HK-2 (cell line): ENCODE data around the gene TRPM3.

Experiments used
- DNase-seq: peaks from one replicate; pipeline ENCODE4 v3.0.0-alpha.2; 2018; ENCODE audit not compliant: unreplicated experiment

The TRPM3 gene

GRCh38 chr9:71121275-71122021 lies at the start of gene TRPM3:
TSS of gene TRPM3 (minus strand) at chr9:71121621. CDS start at chr9:71121354, 267 bp downstream.
- no peak for DNase-seq

- no peak for DNase-seq
These were observed 47.0 kb upstream of the TRPM3 start for GRCh38 chr9:71168418-71168817.

- DNase-seq: no peak
These were observed 40.7 kb upstream of the TRPM3 start for GRCh38 chr9:71162126-71162525.

- DNase-seq: no peak
These were observed 36.3 kb upstream of the TRPM3 start for GRCh38 chr9:71157731-71158130.

- DNase-seq: no peak
These were observed 25.9 kb upstream of the TRPM3 start for GRCh38 chr9:71147368-71147767.

- no peak for DNase-seq
These were observed 25.1 kb upstream of the TRPM3 start for GRCh38 chr9:71146511-71146910.

GRCh38 chr9:71145179-71145578 lies 23.8 kb upstream of the TRPM3 start:
- no peak for DNase-seq

- DNase-seq: no peak
These were observed 23.1 kb upstream of the TRPM3 start for GRCh38 chr9:71144495-71144894.

- DNase-seq: no peak
These were observed 15.3 kb upstream of the TRPM3 start for GRCh38 chr9:71136696-71137095.

GRCh38 chr9:71131145-71131544 lies 9.7 kb upstream of the TRPM3 start:
- DNase-seq: no peak

GRCh38 chr9:71130521-71130920 lies 9.1 kb upstream of the TRPM3 start:
- DNase-seq: no peak

GRCh38 chr9:71128796-71129195 lies 7.4 kb upstream of the TRPM3 start:
- DNase-seq: no peak

- no peak for DNase-seq
These were observed 5.9 kb upstream of the TRPM3 start for GRCh38 chr9:71127301-71127700.

GRCh38 chr9:71122421-71122820 lies 1.0 kb upstream of the TRPM3 start:
- DNase-seq: no peak

- no peak for DNase-seq
These were observed 528 bp upstream of the TRPM3 start for GRCh38 chr9:71122022-71122275.

- DNase-seq: no peak
These were observed 747 bp downstream of the TRPM3 start for GRCh38 chr9:71120501-71121247.

GRCh38 chr9:71119746-71120145 lies 1.7 kb downstream of the TRPM3 start:
- DNase-seq: no peak

- no peak for DNase-seq
These were observed 3.1 kb downstream of the TRPM3 start for GRCh38 chr9:71118324-71118723.

- DNase-seq: no peak
These were observed 5.9 kb downstream of the TRPM3 start for GRCh38 chr9:71115448-71115975.

- no peak for DNase-seq
These were observed 8.6 kb downstream of the TRPM3 start for GRCh38 chr9:71112866-71113265.

GRCh38 chr9:71108937-71109336 lies 12.5 kb downstream of the TRPM3 start:
- DNase-seq: no peak

GRCh38 chr9:71106992-71107391 lies 14.4 kb downstream of the TRPM3 start:
- DNase-seq: no peak

- DNase-seq: no peak
These were observed 16.2 kb downstream of the TRPM3 start for GRCh38 chr9:71105192-71105591.
